Hair follicle dermal papilla cell (primary cell): Measurements from ENCODE around the gene MAP2K4. TPM values are rescaled to one million over a fixed set of nuclear protein-coding genes. Genes with fewer than 3 reads are reported as not detected.
A peak's percentile ranks its signal among the peaks of the same experiment; 100 is the strongest.

Source experiments
- small RNA-seq: library from RNA; depleted of rRNA; stranded (forward); fragments of <200 nt; gene quantifications from one replicate; pipeline ENCODE3, GENCODE V24; 2012
- total RNA-seq: library from RNA; depleted of rRNA; stranded (reverse); fragments of >200 nt; gene quantifications from 2 replicates; pipeline ENCODE4 v1.2.3, GENCODE V29; 2012

The MAP2K4 gene
- total RNA-seq, result 34.4 and 42.4 TPM in 2 replicates

DNA sequence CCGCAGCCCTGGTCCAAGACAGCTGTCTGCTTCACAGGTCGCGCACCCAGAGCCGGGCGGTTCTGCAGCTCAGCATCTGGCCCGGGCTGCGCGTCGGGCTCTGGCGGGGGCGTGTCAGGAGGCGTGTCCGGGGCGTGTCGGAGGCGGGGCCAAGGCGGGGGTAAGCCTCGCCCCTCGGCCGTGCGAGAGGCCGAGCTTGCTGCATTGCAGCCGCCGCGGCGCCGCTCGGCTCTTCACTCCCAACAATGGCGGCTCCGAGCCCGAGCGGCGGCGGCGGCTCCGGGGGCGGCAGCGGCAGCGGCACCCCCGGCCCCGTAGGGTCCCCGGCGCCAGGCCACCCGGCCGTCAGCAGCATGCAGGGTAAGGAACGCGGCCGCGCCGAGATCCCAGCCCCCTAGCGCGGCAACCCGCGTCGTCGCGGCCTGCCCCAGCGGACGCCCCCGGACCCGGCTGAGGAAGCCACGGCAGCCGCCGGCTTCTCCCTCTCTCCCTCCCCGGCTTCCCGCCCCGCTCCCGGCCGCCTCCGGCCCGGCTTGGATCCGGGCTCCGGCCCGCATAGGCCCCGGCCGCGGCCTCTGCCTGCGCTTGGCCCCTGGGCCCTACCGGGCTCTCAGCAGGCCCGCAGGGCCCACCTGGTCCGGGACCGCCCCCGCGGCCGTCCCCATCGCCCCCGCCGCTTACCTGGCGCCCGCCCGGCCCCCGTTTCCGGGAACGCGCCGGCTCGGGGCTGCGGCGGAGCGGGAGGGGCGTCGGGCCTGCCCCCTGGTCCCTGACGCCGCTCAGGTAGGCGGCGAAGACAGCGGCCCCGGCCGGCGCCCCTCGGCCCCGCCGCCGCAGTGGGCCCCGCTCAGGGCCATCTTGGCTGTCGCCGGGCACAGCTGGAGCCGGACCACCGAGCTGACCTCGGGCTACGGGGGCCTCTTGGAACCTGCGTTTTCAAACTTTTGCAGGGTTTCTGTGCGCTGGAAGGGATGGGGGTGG lies at the start of gene MAP2K4:
MAP2K4 (plus strand) TSS at position 236 of the 981 bp plus-strand sequence; CDS start at position 246, 10 bp downstream.

DNA sequence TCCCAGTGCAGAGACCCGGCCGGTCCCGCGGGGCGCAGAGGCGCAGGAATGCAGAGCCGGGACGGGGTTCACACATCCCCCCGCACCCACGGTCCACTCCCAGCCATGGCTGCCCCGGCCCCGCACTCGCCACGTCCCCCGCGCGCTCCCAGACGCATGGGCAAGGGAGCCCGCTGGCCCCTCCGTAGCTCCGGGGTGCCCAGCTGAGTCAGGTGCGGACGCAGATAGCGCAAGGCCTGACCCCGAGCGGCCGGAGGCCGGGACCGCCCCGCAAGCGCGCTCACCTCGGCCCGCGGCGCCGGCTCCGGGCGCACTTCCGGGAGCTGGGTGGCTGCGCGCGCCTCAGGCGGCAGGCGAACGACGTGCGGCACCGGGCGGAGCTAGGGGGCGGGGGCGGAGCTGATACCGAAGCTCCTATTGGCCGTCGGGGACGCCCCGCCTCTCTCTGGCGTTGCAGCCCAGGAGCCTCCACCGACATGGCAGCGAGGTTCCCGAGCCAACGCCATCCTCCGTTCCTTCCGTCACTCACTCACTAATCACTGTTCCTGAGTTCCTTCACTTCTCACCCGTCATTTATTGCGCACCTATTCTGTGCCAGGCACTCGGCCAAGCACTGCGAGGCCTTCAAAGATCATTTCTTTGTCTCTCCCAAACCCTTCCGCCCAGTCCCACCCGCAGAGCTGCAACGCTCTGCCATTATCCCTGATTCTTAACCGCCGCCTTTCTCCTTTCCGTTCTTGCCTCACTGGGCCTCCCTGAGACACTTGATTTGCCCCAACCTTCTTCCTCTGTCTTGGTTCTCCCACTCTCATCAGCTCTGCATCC lies 23.3 kb upstream of the MAP2K4 start, which contains the start of gene ZNF18:
ZNF18 (minus strand) TSS at position 329 of the 825 bp plus-strand sequence. CDS start 4,646 bp downstream, outside the sequence.

Small RNA genes within 50 kb of the gene (small RNA-seq; reads per million reads assigned to genes)
- gene MIR744 (298 reads per million, percentile 99 among the genes with 10 or more reads in this experiment), gene RNU11-2P (not detected)

Other genes with a start within 250 kb of the MAP2K4 start
- 14.1 and 14.2 TPM in 2 replicates for gene ZNF18, start 23.4 kb upstream of the MAP2K4 start, total RNA-seq